Measurements from ENCODE around the gene KLF2.
"Not testable (repeated sequence)": the region's sequence is repeated elsewhere in the genome, so short reads cannot be mapped to it uniquely, and the experiment has no call there.

The KLF2 gene

DNA sequence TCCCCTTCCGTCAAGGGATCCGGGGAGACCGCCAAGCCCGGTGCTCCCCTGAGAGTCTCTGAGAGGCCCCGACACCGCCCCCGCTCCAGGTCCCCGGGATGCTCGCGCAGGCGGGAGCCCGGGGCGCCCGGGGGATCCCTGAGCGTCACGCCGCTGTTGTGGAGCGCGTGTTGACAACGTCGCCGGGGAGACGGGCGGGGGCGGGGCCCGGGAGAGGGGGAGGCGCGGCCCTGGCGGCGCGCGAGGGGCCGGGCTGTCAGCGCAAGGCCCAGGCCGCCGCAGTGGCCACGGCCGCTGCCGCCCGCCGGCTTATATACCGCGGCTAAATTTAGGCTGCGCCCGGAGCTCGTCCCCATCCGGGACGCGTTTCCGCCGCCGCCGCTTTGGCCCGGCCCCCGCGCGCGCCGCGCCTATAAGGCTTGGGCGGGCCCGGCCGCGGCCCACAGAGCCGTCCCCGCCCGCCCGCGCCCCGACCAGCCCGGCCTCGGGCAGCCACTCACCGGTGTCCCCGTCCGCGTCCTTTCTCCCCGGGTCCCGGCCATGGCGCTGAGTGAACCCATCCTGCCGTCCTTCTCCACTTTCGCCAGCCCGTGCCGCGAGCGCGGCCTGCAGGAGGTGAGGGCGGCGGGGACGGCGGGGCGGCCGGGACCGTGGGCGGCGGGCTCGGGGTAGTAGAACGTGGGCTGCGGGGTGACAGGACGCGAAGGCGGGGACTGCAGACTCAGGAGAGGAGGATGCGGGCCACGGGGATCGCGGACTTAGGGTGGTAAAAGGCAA, at the start of gene KLF2:
Gene KLF2, plus strand, starts transcription at position 443 of the 777 bp plus-strand sequence. Its CDS starts 98 bp downstream, at position 541.
- DNase-seq (ENCODE audit: low read depth, low spot score) = no peak

DNA sequence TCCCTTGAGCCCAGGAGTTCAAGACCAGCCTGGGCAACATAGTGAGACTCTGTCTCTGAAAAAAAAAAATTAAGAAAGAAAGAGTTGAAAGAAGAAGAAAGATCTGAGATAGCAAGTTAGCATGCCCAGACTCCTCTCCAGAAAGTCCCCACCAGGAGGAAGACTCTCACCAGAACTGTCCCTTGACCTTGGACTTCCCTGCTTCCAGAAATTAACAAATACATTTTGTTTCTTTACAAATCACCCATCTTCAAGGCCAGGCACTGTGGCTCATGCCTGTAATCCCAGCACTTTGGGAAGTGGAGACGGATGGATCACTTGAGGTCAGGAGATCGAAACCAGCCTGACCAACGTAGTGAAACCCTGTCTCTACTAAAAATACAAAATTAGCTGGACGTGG, 44.3 kb upstream of the KLF2 start:
- DNase-seq (ENCODE audit: low read depth, low spot score) = no peak

DNA sequence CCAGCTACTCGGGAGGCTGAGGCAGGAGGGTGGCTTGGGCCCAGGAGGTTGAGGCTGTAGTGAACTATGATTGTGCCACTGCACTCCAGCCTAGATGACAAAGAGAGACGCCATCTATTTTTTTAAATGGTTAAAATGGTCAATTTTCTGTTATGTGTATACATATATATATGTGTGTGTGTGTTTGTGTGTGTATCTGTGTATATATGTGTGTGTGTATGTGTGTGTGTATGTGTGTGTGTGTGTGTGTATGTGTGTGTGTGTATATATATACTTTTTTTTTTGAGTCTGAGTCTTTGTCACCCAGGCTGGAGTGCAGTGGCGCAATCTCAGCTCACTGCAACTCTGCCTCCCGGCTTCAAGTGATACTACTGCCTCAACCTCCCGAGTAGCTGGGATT, 42.9 kb upstream of the KLF2 start:
- DNase-seq (ENCODE audit: low read depth, low spot score) = no peak

DNA sequence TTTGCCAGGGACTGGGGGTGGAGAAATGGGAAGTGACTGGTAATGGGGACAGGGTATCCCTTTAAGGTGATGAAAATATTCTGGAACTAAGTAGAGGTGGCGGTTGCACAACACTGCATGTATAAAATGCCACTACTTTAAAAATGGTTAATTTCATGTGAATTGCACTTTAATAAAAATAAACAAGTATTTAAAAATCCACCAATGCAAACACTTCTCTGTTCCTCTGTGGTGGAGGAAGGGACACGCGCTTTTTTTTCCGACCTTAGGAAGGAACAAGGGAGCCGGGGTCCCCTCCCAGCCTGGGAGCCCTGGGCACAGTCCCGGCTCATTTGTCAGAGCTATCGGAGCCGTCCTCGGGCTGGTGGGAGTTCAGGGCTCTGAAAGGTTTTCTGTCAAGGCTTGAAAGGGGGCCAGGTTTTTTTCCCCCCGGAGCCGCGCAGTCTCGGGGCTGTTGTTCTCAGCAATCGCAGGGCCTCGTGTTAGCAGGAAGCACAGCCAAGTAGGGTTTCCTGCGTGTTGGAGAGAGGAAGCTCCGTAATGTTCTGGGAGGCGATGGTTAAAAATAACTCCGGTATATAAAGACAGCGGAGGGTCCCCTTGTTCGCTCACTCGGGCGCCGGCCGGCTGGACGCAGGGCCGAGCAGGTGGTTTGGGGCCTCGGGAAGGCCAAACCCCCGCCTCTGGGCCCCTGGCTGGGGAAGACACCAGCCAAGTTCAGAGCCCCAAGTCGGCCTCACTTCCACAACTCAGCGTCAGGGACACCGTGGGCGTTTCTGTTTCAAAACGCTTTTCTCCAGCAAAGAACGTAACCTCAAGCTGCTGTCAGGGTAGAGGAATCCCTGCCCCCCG, 41.2 kb upstream of the KLF2 start:
- no peak for DNase-seq (ENCODE audit: low read depth, low spot score)

DNA sequence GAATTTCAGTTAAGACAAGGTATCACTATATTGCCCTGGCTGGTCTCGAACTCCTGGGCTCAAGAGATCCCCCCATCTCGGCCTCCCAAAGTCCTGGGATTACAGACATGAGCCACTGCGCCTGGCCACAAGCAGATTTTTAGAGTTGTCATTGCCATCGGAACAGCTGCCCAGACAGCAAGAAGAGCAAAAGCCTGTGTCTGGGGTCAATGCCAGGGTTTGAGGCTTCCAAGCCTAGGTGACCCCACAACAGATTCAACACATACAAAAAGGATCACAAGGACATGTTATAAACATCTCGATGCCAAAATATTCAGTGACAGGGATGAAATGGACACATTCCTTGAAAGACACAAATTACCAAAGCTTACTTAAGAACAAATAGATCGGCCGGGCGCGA, 40.1 kb upstream of the KLF2 start:
- DNase-seq (ENCODE audit: low read depth, low spot score) = no peak

DNA sequence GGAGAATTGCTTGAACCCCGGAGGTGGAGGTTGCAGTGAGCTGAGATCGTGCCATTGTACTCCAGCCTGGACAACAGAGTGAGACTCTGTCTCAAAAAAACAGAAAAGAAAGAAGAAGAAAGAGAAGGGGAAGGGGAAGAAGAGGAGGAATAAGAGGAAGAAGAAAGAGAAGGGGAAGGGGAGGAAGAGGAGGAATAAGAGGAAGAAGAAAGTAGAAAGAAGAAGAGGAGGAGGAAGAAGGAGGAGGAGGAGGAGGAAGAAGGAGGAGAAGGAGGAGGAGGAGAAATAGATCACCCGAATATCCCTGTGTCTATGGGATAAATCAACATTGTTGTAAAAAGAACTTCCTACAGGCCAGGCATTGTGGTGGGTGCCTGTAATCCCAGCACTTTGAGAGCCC, 39.5 kb upstream of the KLF2 start:
- DNase-seq (ENCODE audit: low read depth, low spot score) = not testable (repeated sequence)

DNA sequence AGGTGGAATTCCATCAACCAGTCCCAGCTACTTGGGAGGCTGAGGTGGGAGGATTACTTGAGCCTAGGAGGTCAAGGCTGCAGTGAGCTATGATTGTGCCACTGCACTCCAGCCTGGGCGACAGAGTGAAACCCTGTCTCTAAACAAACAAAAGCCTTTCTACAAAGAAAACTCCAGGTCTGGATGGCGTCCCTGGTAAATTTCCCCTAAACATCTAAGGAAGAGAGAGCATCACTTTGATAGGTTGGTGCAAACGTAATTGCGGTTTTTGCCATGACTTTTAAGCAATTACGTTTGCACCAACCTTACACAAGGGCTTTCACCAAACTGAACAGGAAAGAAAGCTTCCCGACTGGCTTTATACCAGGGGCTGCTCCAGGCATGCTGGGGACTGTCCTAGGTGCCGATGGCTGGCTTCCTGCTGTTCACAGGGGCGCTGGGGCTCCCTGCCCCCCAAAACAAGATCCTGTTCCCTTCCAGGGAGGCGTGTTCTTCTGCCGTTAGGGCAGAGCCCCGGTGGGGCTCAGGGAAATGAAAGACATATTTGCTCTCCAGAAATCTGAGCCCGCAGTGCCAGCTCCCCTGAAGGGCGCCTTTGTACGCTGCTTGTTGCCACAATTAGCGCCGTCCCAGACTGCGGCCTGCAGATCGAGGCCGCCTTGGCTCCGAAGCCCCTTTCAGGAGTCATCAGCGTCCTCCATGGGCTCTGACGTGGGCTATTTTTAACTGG, 38.7 kb upstream of the KLF2 start:
- DNase-seq (ENCODE audit: low read depth, low spot score) = no peak

DNA sequence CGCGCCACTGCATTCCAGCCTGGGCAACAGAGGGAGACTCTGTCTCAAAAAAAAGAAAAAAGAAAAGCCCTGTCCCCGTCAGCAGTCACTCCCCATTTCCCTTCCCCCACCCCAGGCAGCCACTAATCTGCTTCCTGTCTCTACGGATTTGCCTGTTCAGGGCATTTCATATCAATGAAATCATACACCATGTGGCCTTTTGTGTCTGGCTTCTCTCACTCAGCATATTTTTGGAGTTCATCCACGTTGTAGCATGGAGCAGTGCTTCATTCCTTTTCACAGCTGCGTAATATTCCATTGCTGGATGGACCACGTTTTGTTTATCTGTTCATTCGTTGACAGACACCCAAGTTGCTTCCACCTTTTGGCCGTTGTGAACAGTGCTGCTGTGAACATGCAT, 36.1 kb upstream of the KLF2 start:
- DNase-seq (ENCODE audit: low read depth, low spot score) = no peak

DNA sequence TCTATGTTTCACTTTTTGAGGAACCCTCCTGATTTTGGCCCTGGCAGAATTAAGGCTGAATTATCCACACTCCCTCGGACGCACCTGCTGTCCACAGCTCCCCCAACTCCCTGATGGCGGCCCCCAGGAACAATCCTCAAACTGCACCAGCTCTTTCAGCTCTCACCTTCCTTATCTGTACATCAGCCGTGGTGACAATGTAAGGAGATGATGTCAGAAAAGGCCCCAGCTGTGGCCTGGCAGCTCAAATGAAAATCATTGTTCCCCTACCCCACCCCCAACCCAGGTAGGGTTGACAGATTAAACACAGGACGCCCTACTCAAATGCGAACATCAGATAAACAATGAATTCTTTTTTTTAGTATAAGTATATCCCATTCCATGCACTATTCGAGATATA, 35.0 kb upstream of the KLF2 start:
- DNase-seq (ENCODE audit: low read depth, low spot score) = no peak

DNA sequence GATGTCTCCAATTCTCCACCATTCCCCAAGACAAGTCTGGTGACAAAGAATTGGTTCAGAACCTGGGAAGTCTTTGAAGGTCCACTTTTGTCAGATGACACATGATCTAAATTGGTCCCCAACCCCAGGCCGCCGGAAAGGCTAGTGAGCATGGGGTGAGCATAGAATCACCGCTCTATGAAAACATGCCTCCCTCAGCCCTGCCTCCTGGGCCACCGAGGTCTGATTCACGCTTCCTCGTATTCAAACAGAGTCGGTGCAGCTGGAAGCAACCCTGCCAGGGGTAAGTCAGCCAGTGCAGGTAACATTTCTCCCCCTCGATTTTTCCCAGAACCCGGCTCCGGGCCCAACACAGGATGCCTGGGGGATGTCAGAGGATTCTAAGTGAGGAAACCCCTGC, 33.9 kb upstream of the KLF2 start:
- no peak for DNase-seq (ENCODE audit: low read depth, low spot score)

DNA sequence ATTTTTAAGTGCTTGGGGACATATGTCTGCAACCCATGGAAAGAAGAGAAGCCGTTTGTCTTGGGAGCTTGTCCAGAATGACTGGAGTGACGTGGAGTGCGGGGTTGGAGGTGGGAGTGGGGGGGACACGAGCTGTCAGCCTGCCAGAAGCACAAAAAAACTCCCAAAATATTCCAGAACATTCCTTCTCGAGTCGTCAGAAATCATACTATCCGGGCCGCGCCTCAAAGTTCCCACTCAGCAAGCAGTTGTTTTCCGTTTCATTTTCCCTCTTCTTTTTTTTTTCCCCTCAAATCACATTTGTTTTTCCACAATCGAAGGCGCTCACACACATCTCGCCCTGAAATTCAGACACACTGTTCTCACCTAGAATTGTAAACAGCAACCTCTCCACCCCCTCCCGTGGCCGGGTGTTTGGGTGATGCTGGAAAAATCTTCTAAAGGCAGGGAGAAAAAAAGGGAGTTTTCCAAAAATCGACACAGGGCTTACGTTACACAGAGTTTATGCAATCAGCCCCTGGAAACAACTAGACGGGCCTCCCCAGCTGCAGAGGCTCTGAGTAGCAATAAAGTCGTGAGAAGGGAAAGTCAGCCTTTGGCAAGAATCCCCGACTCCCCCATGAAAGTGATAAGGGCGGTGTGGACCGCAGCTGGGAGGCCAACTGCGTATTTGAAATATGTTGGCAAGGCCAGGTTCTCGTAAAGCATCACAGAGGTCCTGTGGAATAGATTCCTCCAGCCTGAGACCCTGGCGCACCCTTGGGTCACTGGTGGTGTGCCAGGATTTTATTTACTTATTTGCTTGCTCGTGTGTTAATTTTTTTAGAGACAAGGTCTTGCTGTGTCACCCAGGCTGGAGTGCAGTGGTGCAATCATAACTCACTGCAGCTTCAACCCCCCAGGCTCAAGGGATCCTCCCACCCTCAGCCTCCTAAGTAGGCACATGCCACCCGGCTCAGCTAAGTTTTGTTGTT, 31.2 kb upstream of the KLF2 start:
- no peak for DNase-seq (ENCODE audit: low read depth, low spot score)

DNA sequence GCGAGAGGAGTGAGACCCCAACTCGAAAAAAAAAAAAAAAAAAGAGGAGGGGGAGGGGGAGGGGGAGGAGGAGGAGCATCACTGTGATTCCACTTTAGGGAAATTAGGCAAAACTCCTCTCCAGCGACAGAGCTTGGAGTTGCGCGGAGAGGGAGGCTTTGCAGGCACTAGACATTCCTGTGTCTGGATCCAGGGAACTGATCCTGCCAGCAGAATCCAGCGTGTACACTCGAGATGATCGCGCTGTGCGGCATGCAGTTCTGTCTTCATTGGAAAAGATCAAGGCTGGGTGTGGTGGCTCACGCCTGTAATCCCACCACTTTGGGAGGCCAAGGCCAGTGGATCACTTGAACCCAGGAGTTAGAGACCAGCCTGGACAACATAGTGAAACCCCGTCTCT, 29.6 kb upstream of the KLF2 start:
- no peak for DNase-seq (ENCODE audit: low read depth, low spot score)

DNA sequence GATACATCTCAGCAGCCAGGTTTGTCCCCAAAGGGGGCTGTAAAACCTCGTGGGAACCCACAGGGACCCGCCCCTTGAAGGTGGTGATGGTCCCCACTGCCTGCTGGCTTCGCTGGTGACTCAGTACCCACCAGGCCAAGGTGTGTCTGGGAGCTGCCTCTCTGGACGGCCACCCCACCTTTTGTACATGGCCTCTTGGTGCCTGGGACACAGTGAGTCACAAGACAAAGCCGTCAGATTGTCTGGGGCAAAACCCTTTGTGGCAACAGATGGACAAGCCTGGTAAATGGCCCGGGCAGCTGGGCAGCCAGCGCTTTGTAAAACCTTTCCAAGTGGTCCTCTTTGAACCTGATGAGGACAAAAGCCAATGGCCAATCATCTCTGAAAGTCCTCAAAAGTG, 27.9 kb upstream of the KLF2 start:
- DNase-seq (ENCODE audit: low read depth, low spot score) = no peak

DNA sequence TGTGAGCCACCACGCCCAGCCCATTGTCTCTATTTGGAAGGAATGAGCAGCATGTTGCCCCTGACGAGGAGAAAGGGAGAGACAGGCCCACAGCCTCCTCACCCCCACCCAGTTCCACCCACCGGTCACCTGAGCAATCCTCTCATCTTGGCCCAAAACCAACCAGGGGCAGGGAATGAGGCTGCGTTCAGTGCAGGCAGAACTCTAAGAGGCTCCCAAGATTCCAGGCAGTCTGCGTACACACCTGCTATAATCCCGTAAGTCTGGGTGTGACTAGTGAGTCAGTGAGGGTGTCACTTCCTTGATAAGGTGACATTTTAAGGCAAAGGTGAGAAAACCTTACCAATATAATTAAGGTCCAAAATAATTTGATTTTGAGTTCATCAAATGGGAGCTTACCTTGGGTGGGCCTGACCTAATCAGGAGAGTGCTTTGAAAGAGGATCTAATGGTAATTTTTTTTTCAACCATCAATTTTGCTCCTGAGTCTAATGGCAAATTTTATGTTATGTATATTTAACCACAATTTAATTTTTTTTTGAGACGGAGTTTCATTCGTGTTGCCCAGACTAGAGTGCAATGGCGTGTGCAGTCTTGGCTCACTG, 26.9 kb upstream of the KLF2 start:
- no peak for DNase-seq (ENCODE audit: low read depth, low spot score)

DNA sequence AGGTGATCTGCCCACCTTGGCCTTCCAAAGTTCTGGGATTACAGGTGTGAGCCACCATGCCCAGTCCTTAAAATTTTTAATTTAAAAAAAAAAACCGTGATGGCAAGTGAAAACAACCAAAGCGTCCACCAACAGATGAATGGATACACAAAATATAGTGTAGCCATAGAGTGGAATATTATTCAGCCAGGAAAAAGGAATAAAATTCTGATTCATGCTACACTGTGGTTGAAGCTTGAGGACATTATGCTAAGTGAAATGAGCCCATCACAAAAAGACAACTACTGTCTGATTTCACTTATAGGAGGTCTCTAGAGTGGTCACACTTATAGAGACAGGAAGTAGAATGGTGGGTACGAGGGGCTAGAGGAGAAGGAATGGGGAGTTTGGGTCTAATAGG, 26.3 kb upstream of the KLF2 start:
- no peak for DNase-seq (ENCODE audit: low read depth, low spot score)

DNA sequence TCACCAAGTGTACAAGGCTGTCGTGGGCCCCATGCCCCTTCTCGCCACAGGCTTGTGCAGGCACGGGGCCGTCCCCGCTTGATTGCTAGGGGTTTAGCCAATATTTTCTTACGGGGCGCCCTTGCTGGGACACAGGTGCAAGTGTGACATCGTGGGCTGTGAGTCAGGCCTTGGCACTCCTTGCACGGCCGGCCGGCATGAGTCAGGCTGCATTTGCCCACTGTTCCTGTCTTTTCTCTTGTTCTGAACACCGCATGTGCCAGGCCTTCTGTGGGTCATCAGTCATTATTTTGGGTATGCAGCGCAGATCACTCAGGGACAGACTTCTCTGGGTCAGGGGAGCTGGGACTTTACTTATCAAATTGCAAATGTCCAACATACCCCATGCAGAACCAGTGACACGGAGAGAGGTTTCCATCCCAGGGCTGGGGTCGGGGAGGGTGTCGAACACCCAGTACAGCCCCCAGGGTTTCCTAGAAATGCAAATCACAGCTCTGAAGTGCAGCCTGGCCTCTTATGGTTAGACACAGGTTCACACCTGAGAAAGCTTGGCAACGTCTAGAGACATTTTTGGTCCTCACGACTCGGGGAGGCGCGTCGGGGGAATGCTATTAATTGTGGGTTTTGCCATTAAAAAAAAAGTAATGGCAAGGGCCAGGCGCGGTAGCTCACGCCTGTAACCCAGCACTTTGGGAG, 22.5 kb upstream of the KLF2 start:
- DNase-seq (ENCODE audit: low read depth, low spot score) = no peak

DNA sequence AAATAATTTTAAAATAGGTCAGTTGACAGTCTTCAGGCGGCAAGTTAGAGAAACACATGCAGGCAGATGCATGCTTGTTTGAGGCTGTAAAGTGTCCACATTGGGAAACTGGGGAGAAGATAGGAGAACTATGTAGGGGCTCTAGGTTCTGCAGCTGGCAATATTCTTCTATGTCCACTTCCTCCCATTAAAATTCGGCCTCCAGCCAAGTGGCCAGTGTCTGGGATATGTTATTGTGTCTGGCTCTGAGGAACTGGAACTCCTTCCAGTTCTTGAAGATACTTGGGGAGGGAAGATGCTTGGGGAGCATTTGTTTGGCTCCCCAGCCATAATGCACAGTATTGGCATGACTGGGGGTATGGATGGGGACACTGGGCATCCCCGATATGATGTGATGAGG, 20.9 kb upstream of the KLF2 start:
- no peak for DNase-seq (ENCODE audit: low read depth, low spot score)

DNA sequence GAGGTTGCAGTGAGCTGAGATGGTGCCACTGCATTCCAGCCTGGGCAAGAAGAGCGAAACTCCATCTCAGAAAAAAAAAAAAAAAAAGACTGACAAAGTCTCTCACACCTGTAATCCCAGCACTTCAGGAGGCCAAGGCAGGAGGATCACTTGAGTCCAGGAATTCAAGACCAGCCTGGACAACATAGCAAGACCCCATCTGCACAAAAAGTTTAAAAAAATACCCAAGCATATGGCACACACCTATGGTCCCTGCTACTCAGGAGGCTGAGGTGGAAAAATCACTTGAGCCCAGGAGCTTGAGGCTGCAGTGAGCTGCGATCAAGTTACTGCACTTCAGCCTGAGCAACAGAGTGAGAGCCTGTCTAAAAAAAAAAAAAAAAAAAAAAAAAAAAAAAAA, 20.1 kb upstream of the KLF2 start:
- DNase-seq (ENCODE audit: low read depth, low spot score) = not testable (repeated sequence)

DNA sequence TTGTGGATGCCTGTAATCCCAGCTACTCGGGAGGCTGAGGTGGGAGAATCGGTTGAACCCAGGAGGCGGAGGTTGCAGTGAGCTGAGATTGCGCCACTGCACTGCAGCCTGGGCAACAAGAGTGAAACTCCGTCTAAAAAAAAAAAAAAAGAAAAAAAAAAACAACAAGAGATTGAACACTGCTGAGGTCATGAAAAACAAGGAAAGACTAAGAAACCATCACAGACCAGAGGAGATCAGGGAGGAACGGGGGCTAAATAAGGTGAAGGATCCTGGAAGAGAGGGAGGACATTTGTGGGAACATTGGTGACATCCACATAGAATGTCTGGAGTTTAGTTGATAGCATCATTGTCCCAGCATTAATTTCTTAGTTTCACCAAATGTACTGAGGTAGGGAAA, 19.6 kb upstream of the KLF2 start:
- DNase-seq (ENCODE audit: low read depth, low spot score) = not testable (repeated sequence)

DNA sequence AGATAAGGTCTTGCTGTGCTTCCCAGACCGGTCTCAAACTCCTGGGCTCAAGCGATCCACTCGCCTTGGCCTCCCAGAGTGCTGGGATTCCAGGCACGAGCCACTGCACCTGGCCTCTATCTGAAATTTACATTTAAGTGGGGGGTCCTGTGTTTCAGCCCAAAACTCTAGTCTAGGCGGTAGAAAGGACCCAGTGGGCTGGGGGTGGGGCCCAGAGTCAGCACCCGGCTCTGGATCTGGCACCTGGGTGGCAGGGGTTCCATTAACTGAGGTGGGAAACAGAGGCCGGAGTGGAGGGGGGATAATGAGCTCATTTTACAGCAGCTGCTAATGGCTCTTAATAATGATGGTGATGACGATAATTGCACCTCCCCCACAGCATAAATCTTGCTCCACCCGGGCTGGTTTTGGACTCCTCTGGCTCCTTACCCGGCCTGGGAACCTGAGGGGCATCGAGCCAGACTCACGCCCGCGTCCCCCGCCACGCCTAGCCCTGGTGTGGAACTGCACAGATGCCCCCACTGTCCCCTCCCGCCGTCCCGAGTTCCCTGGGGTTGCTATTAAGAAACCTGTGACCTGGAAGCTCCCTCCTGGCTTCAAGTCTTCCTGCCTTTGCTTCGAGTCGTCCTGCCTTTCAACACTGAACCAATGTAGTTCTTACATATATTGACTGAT, 17.8 kb upstream of the KLF2 start:
- no peak for DNase-seq (ENCODE audit: low read depth, low spot score)

Data from iPS DF 19.7 (cell line).